ENCODE data around the gene GRPR.
"Not testable (repeated sequence)": the region's sequence is repeated elsewhere in the genome, so short reads cannot be mapped to it uniquely, and the experiment has no call there.

GRPR gene

DNA sequence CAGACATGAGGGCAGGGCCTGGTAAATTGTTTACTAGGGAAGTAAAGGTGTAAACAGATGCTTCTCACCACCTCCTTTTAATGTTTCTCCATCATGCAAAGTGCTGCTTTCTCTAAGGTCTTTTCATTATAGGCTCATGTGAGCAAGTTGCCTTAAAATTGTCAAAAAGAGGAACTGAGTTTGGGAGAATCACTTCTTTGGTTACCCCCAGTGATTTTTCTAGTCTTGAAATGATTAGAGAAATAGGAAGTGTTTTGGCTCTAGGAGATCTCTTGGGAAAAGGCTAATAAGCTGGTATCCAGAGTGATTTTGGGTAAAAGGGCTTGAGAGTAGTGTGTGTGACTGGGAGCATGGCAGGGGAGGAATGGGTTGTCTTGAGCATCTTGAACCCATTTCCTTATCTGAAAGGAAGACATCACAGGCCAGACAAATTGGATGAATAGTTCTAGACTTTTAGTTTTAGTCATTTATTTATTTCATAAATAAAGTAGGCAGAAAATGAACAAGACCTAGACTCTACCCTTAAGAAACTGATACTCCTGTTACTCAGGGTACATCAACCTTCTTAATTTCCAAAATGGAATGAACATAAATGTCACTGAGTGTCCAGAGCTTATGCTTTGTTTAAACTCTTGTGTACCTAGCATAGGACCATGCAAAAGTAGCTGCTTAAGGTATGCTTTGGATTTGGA lies 14.2 kb downstream of the GRPR start:
- no peak for DNase-seq

DNA sequence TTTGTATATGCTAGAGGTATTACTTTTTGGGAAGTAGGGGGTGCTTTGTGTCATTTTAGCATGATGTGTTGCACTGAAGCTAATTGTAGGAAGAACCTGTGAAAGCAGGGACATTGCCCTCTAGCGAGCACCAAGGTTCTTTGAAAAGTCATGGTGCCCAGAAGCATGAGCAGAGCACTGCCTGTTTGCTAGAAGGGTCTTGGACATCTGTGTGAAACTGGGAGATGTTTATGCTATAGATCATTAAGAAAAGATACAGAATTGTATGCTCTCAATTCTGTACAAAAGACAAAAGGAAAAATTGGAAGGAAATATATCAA lies 14.7 kb downstream of the GRPR start:
- DNase-seq = no peak

DNA sequence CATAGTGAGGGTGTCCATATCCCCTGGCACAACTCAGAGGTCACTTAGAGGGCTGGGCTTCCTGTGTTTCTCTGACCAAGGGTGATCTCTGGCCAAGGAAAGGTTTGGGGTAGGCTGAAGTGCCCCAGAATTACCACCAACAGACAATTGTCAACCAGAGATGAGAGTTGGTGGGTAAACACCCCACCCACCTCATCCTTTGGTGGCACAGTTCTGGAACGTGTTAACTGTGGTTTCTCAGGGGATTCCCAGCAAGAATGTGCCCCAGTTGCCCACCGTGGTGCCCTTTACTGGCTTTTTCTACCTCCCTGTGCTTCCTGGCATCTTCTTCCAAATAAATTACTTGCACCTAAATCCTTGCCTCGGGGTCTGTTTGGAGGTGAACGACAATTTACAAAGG lies 17.1 kb downstream of the GRPR start:
- no peak for DNase-seq

GRCh38 chrX:16140983-16141382 lies 17.6 kb downstream of the GRPR start:
- DNase-seq = no peak

GRCh38 chrX:16141422-16142245 lies 18.3 kb downstream of the GRPR start:
- no peak for DNase-seq

DNA sequence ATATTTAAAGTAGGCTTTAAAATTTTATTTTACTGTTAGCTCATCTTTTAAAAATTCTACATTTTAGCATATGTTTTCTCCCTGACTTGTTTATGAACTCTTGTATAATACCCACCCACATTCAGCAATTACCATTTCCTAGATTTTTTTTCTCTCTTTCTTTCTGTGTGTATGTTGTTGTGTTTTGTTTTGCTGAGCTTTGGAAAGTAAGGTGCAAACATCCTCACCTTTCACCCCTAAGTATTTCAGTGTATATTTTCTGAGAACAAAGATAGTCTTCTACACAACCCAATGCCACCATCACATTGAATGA lies 18.8 kb downstream of the GRPR start:
- no peak for DNase-seq

GRCh38 chrX:16143968-16144367 lies 20.6 kb downstream of the GRPR start:
- DNase-seq = no peak

GRCh38 chrX:16144420-16144819 lies 21.1 kb downstream of the GRPR start:
- DNase-seq = no peak

DNA sequence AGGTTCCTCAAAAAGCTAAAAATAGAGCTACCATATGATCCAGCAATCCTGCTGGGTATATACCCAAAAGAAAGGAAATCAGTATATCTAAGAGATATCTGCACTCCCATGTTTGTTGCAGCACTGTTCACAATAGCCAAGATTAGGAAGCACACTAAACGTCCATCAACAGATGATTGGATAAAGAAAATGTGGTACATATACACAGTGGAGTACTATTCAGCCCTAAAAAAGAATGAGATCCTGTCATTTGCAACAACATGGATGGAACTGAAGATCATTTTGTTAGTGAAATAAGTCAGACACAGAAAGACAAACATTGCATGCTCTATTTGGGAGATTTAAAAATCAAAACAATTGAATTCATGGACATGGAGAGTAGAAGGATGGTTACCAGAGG lies 21.7 kb downstream of the GRPR start:
- not testable (repeated sequence) for DNase-seq

- no peak for DNase-seq
These were observed 22.3 kb downstream of the GRPR start for GRCh38 chrX:16145656-16146055.

DNA sequence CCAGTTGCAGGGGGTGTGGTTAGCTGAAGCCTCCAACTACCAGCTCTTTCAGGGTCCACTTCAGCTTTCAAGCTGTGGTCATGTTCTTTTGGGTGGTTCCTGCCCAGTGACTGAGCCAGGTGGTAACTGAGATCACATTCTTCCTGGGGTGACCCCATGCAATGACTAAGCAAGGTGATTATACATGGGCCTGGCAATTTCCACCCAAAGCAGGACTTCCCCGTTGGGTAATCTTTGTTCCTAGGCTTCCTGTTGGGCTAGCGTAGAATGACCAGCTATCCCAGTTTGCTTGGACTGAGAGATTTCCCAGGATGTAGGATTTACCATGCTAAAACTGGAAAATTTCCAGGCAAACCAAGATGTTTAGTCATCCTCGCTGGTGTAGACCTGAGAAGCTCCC lies 25.5 kb downstream of the GRPR start:
- DNase-seq = no peak

DNA sequence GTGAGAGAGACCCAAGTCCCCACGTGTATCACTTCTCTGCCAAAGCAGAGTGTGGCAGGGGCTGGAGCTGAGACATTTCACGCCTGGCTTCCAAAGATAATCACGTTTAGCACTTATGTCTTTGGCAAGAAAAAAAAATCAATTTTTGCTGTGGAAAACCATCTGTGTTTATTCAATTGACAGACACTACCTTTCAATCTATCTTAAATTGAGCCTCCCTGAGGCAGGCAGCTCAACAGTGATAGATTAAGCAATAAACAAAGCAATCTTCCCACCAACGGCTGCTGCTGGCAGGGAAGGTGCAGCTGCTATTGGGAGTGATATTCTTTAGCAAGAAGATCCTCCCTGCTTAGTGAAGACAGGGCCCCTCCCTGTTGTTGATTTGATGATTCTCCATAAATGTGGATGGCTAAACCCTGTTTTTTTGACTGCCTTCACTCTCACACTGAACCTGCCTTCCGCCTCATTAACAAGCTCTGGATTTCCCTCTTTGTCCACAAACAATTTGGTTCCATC lies 32.3 kb downstream of the GRPR start:
- no peak for DNase-seq

DNA sequence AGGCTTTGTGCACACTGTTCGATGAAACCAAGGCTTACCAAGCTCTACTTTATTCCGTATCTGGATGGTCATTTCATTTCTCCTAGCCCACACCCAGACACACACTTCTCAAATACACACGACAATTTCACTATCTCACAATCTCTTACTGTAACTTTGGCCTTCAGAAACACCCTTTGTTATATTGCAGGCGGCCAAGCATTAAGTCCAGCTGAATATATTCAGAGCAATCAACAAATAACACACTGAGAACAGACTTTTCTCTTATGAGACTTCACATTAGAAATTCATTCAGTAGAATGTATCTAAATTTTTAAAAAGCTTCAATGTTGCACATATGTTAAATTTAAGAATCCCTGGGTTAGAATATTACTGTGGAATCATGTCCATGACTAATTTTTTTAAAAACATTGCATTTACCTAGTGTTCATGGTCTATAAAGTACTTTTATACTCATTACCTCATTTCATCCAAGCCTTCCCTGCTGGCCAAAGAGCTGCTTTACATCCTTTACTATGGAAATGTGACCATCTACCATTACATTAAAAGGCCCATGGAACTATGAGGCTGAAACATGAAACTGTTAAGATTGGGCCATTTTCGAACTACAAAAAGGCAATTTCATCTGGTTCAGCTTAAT lies 33.4 kb downstream of the GRPR start:
- no peak for DNase-seq

GRCh38 chrX:16160729-16161128 lies 37.4 kb downstream of the GRPR start:
- no peak for DNase-seq

DNA sequence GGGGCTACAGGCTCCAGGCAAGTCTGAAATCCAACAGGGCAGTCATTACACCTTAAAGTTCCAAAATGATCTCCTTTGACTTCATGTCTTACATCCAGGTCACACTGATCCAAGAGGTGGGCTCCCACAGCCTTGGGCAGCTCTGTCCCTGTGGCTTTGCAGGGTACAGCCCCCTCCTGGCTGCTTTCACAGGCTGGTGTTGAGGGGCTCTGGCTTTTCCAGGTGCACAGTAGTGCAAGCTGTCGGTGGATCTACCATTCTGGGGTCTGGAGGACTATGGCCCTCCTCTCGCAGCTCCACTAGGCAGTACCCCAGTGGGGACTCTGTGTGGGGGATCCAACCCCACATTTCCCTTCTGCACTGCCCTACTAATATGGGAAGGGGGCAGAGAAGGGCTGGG lies 37.8 kb downstream of the GRPR start:
- DNase-seq = not testable (repeated sequence)

DNA sequence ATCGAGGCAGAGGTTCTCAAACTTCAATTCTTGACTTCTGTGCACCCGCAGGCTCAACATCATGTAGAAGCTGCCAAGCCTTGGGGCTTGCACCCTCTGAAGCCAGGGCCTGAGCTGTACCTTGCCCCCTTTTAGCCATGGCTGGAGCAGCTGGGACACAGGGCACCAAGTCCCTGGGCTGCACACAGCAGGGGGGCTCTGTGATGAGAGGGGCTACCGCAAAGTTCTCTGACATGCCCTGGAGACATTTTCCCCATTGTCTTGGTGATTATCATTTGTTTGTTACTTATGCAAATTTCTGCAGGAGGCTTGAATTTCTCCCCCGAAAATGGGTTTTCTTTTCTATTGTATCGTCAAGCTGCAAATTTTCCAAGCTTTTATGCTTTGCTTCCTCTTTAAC lies 39.0 kb downstream of the GRPR start:
- no peak for DNase-seq

GRCh38 chrX:16164748-16165147 lies 41.4 kb downstream of the GRPR start:
- DNase-seq = no peak

GRCh38 chrX:16167181-16167580 lies 43.8 kb downstream of the GRPR start, which contains the start of gene MAGEB17:
TSS of gene MAGEB17 (plus strand) at chrX:16167481. CDS start at chrX:16170383, 2,902 bp downstream.
- no peak for DNase-seq

DNA sequence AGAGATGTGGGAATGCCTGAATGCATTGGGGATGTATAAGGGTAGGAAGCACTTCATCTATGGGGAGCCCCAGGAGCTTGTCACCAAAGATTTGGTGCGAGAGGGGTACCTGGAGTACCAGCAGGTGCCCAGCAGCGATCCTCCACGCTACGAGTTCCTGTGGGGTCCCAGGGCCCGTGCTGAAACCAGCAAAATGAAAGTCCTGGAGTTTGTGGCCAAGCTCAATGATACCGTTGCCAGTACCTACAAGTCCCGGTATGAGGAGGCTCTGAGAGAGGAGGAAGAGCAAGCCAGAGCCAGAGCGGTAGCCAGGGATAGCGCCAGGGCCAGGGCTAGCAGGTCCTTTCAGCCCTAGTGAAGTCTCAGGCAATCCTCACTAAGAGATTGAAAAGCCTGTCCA lies 47.7 kb downstream of the GRPR start:
- no peak for DNase-seq

- no peak for DNase-seq
These were observed 48.6 kb downstream of the GRPR start for GRCh38 chrX:16171944-16172343.

- DNase-seq = no peak
These were observed 49.0 kb downstream of the GRPR start for GRCh38 chrX:16172391-16172790.

DNA sequence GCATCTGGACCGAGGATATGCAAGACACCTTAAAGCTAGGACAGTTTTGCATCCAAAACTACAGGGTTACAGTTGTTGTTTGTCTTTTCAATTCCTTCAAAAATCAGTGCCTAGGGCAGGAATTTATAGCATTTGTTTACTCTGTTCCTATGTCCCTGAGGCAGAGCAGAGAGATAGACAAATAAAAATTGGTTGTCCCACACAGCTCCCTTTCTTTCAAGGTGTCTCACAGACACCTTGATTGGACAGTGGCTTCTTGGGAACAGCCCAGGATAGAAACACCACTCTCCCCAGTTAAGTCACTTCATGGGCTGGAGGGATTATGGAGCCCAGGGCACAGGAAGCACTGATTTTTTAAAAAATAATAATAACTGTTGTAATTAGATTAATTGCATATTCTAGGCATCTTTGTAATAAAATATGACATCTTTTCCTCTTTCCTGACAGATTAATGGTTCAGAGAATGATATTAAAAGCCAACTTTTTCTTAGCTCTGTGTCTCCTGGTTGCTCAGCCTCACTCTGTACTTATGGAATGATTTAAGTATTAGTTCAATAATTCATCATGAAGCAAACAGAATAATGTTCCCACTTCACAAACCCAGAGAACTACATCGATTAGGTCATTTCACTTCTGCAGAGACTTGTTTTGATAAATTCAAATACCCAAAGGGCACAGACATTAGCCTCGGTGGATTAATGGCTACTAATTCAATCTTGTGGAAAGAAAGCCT lies 52.1 kb downstream of the GRPR start:
- DNase-seq = no peak
